GM12878 (cell line): Measurements from ENCODE around the gene RCAN2. TPM values are rescaled to one million over a fixed set of nuclear protein-coding genes. Genes with fewer than 3 reads are reported as not detected.

Experiments
- ATAC-seq: fragments of 200-7000 bp; cut with Tn5 transposase; 3 replicates; pipeline ENCODE4 v1.9.1; 2020; ENCODE audit warnings: mild to moderate bottlenecking, moderate library complexity
- BruUV-seq: library from RNA; stranded (reverse); fragments of 400-500 nt; replicated peaks from 2 replicates; lab custom pipeline; 2021; lab: Mats Ljungman, UMichigan
- CTCF ChIA-PET: fragments of 300-600 bp; sonication (Branson Sonifier 250); formaldehyde crosslinking; extraction: SDS; loops from one replicate; lab custom pipeline; 2021; ENCODE audit warnings: inconsistent platforms; lab: Yijun Ruan, JAX
- POLR2A ChIA-PET: fragments of 350-600 bp; formaldehyde crosslinking; extraction: SDS; loops from one replicate; lab custom pipeline; 2021; ENCODE audit warnings: inconsistent platforms; lab: Charles Lee
- RAD21 ChIA-PET: fragments of 300-600 bp; sonication (Branson Sonifier 250); formaldehyde crosslinking; loops from one replicate; lab custom pipeline; 2023; ENCODE audit warnings: antibody characterized with exemption; ENCODE audit not compliant: unreplicated experiment; lab: Charles Lee
- SMC1A ChIA-PET: fragments of 300-600 bp; sonication (Branson Sonifier 250); formaldehyde crosslinking; loops from one replicate; lab custom pipeline; 2023; ENCODE audit not compliant: unreplicated experiment, uncharacterized antibody; lab: Charles Lee
- DNase-seq: peaks from one replicate; pipeline ENCODE4 v3.0.0-alpha.2; 2011; ENCODE audit warnings: low read depth, low spot score
- FAIRE-seq: peaks from 3 replicates; lab custom pipeline; 2011; peaks lifted over from hg19 to GRCh38; lab: Jason Lieb, UNC
- H2AFZ ChIP-seq: 2 replicates; pipeline ENCODE4 v1.6.0; 2011; ENCODE audit warnings: low read depth, low read length, control low read depth; ENCODE audit not compliant: control insufficient read depth
- H3K27ac ChIP-seq: 2 replicates; pipeline ENCODE4 v1.5.1; 2011; ENCODE audit warnings: control low read depth; ENCODE audit not compliant: control insufficient read depth, insufficient read depth
- H3K27me3 ChIP-seq, 2 experiments: replicated peaks in 1 of 2; 2 replicates each; pipeline versions ENCODE4 v1.6.0 to v1.6.1; 2011; ENCODE audit warnings: low read length in 1 of 2; ENCODE audit not compliant: control insufficient read depth in 2 of 2, insufficient read depth in 2 of 2
- H3K36me3 ChIP-seq, 2 experiments: 2 replicates each; pipeline ENCODE4 v1.5.1; 2011; ENCODE audit warnings: low read length in 1 of 2; ENCODE audit not compliant: control insufficient read depth in 2 of 2, insufficient read depth in 2 of 2
- H3K4me1 ChIP-seq: 2 replicates; pipeline ENCODE4 v1.6.1; 2011; ENCODE audit warnings: mild to moderate bottlenecking, low read length, moderate library complexity, mixed read lengths; ENCODE audit not compliant: control insufficient read depth, insufficient read depth
- H3K4me2 ChIP-seq: 2 replicates; pipeline ENCODE4 v1.6.0; 2011; ENCODE audit warnings: control low read depth; ENCODE audit not compliant: control insufficient read depth, insufficient read depth
- H3K4me3 ChIP-seq: fragments of 200-600 bp; sonication (generic); 2 replicates; pipeline ENCODE4 v1.5.1; 2016
- H3K79me2 ChIP-seq: 2 replicates; pipeline ENCODE4 v1.6.0; 2011; ENCODE audit warnings: low read length; ENCODE audit not compliant: control insufficient read depth, insufficient read depth
- H3K9ac ChIP-seq: 2 replicates; pipeline ENCODE4 v1.8.0; 2011; ENCODE audit warnings: low read length, control low read depth, mixed read lengths; ENCODE audit not compliant: control insufficient read depth, insufficient read depth
- H3K9me3 ChIP-seq: replicated peaks from 3 replicates; pipeline ENCODE4 v1.5.1; 2011; ENCODE audit warnings: mild to moderate bottlenecking, low read length; ENCODE audit not compliant: control insufficient read depth, insufficient read depth
- H4K20me1 ChIP-seq: 2 replicates; pipeline ENCODE4 v1.6.0; 2011; ENCODE audit not compliant: control insufficient read depth, insufficient read depth
- ASH2L ChIP-seq: fragments of 300-600, 200-600 bp; sonication (generic); IDR thresholded peaks from 2 replicates; pipeline ENCODE4 v1.6.1; 2017; ENCODE audit warnings: low read depth, mild to moderate bottlenecking, borderline replicate concordance
- CHD2 ChIP-seq: IDR thresholded peaks from 2 replicates; pipeline ENCODE4 v1.6.1; 2011; ENCODE audit warnings: low read depth, low read length, improper control_type of control experiment, borderline replicate concordance
- HCFC1 ChIP-seq: fragments of 150-350 bp; IDR thresholded peaks from 2 replicates; pipeline ENCODE4 v1.6.1; 2014; ENCODE audit warnings: low read length
- HDAC6 ChIP-seq: fragments of 200-600 bp; sonication (generic); IDR thresholded peaks from one replicate; pipeline ENCODE4 v1.8.0; 2017; ENCODE audit warnings: antibody characterized with exemption; ENCODE audit not compliant: unreplicated experiment
- JUNB ChIP-seq: IDR thresholded peaks from 2 replicates; pipeline ENCODE4 v1.6.1; 2016; ENCODE audit warnings: antibody characterized with exemption, mild to moderate bottlenecking
- POLR2AphosphoS2 ChIP-seq: IDR thresholded peaks from 2 replicates; pipeline ENCODE4 v1.6.1; 2011; ENCODE audit warnings: low read depth, mild to moderate bottlenecking, low read length, improper control_type of control experiment, moderate library complexity
- SMC3 ChIP-seq: IDR thresholded peaks from 2 replicates; pipeline ENCODE4 v1.6.1; 2011; ENCODE audit warnings: low read length, improper control_type of control experiment, borderline replicate concordance
- STAT3 ChIP-seq: IDR thresholded peaks from 2 replicates; pipeline ENCODE4 v1.6.1; 2011; ENCODE audit warnings: low read depth, low read length, improper control_type of control experiment
- USF1 ChIP-seq: IDR thresholded peaks from 2 replicates; pipeline ENCODE4 v1.6.1; 2011; ENCODE audit warnings: borderline replicate concordance, low read depth, mild to moderate bottlenecking, moderate library complexity, mixed read lengths, low read length; ENCODE audit not compliant: insufficient read depth; ENCODE audit errors: extremely low read length
- ZNF217 ChIP-seq: fragments of 450-650 bp; IDR thresholded peaks from 2 replicates; pipeline ENCODE4 v1.6.1; 2017; ENCODE audit warnings: antibody characterized with exemption, mild to moderate bottlenecking
- ZNF687 ChIP-seq: fragments of 450-650 bp; IDR thresholded peaks from 2 replicates; pipeline ENCODE4 v1.6.1; 2017; ENCODE audit warnings: mild to moderate bottlenecking, moderate library complexity
- ZSCAN29 ChIP-seq: fragments of 450-650 bp; IDR thresholded peaks from 2 replicates; pipeline ENCODE4 v1.6.1; 2017; ENCODE audit warnings: mild to moderate bottlenecking, moderate library complexity
- ZZZ3 ChIP-seq: IDR thresholded peaks from 2 replicates; pipeline ENCODE4 v1.6.1; 2011; ENCODE audit warnings: low read depth; ENCODE audit not compliant: control insufficient read depth, insufficient read length
- WGBS: methylation state at CpG from one replicate; pipeline ENCODE4 v1.1.6; 2016; ENCODE audit warnings: low lambda C conversion rate; ENCODE audit not compliant: insufficient replicate concordance, insufficient coverage; ENCODE audit errors: missing lambda C conversion rate; 5-methylcytosine and 5-hydroxymethylcytosine counted together
- in situ Hi-C: fragments of 300-500 bp; cut with MboI; formaldehyde crosslinking; loops from 9 replicates; pipeline ENCODE4 v1.14.3; 2018; ENCODE audit warnings: mixed read lengths
- intact Hi-C: fragments of 100-400 bp; cut with micrococcal nuclease; formaldehyde crosslinking; loops from one replicate; pipeline ENCODE4 v1.14.2; 2022; ENCODE audit not compliant: unreplicated experiment
- polyA plus RNA-seq, 11 experiments: library from polyadenylated mRNA; depleted of rRNA in 4 of 11; unstranded in 6 of 11; stranded (reverse) in 5 of 11; fragments of >200 nt; fragmentation: Nextera tagmentation in 4 of 11; fragmentation: Illumina TruSeq in 1 of 11; extraction: Ambion mirVana in 4 of 11; extraction: Trizol in 1 of 11; gene quantifications; 1 replicate in 1 of 11; 2 replicates in 10 of 11; pipeline versions ENCODE4 v1.2.1 to v1.2.3, GENCODE V29; 2011 to 2016; ENCODE audit warnings: inconsistent platforms in 2 of 11, missing spikeins in 2 of 11, low read depth in 1 of 11
- total RNA-seq, 4 experiments: library from RNA; depleted of rRNA in 3 of 4; stranded (reverse); fragments of >200 nt in 3 of 4; fragmentation: Illumina TruSeq in 1 of 4; extraction: Trizol in 1 of 4; gene quantifications; 2 replicates each; pipeline versions ENCODE4 v1.2.1 to v1.2.3, GENCODE V29; 2013 to 2021
- TF ChIP-seq, protein P1 (sequence below): fragments of 450-650 bp; IDR thresholded peaks from 2 replicates; pipeline ENCODE4 v1.6.1; 2016; ENCODE audit warnings: mild to moderate bottlenecking, moderate library complexity, borderline replicate concordance

The RCAN2 gene
- total and polyA plus RNA-seq, 10 of the 15 experiments (the other 5 are each of a cell fraction or from before 2014, with no cell fraction given), result 0.06 TPM; not detected in 9

GRCh38 chr6:46246081-46246480, 245.2 kb downstream of the RCAN2 start:
- RAD21 ChIA-PET, result no interaction called here
- no peak for ATAC-seq
- no peak for TF ChIP-seq ZZZ3
- no peak for TF ChIP-seq ASH2L
- TF ChIP-seq JUNB, result no peak
- no peak for TF ChIP-seq ZSCAN29
- TF ChIP-seq POLR2AphosphoS2, result no peak
- TF ChIP-seq, protein P1, sequence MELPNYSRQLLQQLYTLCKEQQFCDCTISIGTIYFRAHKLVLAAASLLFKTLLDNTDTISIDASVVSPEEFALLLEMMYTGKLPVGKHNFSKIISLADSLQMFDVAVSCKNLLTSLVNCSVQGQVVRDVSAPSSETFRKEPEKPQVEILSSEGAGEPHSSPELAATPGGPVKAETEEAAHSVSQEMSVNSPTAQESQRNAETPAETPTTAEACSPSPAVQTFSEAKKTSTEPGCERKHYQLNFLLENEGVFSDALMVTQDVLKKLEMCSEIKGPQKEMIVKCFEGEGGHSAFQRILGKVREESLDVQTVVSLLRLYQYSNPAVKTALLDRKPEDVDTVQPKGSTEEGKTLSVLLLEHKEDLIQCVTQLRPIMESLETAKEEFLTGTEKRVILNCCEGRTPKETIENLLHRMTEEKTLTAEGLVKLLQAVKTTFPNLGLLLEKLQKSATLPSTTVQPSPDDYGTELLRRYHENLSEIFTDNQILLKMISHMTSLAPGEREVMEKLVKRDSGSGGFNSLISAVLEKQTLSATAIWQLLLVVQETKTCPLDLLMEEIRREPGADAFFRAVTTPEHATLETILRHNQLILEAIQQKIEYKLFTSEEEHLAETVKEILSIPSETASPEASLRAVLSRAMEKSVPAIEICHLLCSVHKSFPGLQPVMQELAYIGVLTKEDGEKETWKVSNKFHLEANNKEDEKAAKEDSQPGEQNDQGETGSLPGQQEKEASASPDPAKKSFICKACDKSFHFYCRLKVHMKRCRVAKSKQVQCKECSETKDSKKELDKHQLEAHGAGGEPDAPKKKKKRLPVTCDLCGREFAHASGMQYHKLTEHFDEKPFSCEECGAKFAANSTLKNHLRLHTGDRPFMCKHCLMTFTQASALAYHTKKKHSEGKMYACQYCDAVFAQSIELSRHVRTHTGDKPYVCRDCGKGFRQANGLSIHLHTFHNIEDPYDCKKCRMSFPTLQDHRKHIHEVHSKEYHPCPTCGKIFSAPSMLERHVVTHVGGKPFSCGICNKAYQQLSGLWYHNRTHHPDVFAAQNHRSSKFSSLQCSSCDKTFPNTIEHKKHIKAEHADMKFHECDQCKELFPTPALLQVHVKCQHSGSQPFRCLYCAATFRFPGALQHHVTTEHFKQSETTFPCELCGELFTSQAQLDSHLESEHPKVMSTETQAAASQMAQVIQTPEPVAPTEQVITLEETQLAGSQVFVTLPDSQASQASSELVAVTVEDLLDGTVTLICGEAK, result no peak
- TF ChIP-seq HDAC6, result no peak
- no peak for TF ChIP-seq CHD2
- no peak for TF ChIP-seq ZNF687
- TF ChIP-seq STAT3, result no peak
- TF ChIP-seq ZNF217, result no peak
- no peak for TF ChIP-seq SMC3
- TF ChIP-seq USF1, result no peak
- TF ChIP-seq HCFC1, result no peak

More at GRCh38 chr6:46246081-46246480, 245.2 kb downstream of the RCAN2 start:
- Histone ChIP-seq H3K79me2 (no peaks in the 10 kb centered on the region), H3K9me3 (no peaks in the 10 kb centered on the region), H3K4me2 (no peak overlapping the region), H3K27ac (no peak overlapping the region), H3K9ac (no peak overlapping the region), H3K4me1 (no peaks in the 10 kb centered on the region), H4K20me1 (no peaks in the 10 kb centered on the region), H3K27me3 (no peaks in the 10 kb centered on the region; a peak in 1 of 4 replicates), H2AFZ (no peak overlapping the region), H3K4me3 (no peak overlapping the region), H3K36me3 (no peaks in the 10 kb centered on the region)
- in situ Hi-C loops (no loop called here), intact Hi-C loops (no loop called here)
- ChIA-PET SMC1A (interaction anchor here (1.5 to 1.8 kb wide), 3 partner anchors 24 to 35 kb away, joined by 3 to 4 read pairs (median 3); no protein-coding TSS in a partner anchor), CTCF (interaction anchor here (1.1 kb wide), 1 partner anchor 25 kb away, joined by 4 read pairs; no protein-coding TSS in a partner anchor), POLR2A (no interaction called here)
- 0% methylated on average over 1 of the region's 1 CpG for WGBS
- DNase-seq (no peak), FAIRE-seq (no peak)
- BruUV-seq, result no TSS peak
